Dermis blood vessel endothelial cell (primary cell): Measurements from ENCODE around the gene SIK2. TPM values are rescaled to one million over a fixed set of nuclear protein-coding genes. Genes with fewer than 3 reads are reported as not detected.
A peak's percentile ranks its signal among the peaks of the same experiment; 100 is the strongest.

ENCODE experiments used
- DNase-seq: peaks from one replicate; pipeline ENCODE4 v3.0.0; 2010
- total RNA-seq: library from RNA; depleted of rRNA; stranded (reverse); fragments of >200 nt; gene quantifications from 2 replicates; pipeline ENCODE4 v1.2.3, GENCODE V29; 2014

Gene SIK2
- total RNA-seq, 1 donor from 2014 or later = 12.8 TPM

DNA sequence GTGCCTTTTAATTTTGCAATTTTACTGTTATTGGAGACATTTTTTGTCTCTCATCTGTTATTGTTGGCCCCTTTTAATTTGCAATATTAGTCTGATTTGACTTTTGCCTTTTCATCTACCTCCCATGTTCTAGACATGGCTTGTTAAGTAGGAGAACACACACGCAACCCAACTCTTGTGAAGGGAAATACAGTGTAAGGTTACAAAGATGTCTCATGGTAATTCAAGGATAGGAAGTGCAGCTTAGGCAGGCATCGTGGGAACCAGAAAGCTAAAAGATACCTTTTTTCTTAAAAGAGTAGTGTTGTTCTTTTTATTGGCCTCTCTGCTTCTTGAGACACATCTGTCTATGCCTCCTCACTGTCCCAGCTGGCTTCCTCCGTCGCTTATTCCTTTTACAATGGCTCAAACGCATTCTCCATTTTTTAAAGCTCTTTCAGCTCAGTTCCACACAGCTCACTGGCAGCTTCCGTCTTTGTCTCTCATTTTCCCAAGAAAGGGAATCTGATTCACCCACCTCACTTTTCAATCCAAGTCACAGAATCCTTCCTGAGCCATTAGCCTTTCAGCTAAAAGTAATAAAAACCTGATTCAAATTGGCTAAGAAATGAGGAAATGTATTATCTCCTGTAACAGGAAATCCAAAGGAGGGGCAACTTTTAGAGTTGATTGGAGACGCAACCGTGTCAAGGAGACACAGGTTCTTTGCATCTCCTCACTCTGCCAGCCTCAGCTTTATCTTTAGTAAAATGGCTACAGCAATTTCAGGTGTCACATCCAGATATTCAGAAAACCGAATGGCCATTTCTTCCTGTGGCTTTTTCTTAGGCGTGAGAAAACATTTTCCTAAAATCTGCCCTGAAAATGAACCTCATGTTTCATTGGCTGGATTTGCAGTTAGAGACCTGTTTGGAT, 57.2 kb downstream of the SIK2 start:
- DNase-seq = peak; percentile 37

DNA sequence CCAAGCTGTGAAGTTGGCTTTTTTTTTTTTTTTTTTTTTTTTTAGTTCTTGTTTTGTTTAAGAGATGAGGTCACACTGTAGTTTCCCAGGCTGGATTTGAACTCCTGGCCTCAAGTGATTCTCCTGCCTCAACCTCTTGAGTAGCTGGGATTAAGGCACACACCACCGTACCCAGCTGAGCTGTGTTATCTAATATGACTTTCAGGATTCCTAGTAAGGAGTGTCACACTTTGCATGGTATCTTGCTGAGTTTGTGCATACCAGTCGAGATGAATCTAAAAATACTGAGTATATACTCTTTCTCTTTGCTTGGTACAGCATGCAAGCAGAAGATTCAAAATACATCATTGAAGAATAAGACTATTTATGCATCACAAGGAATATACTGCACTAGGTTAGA, 58.6 kb downstream of the SIK2 start:
- no peak for DNase-seq

DNA sequence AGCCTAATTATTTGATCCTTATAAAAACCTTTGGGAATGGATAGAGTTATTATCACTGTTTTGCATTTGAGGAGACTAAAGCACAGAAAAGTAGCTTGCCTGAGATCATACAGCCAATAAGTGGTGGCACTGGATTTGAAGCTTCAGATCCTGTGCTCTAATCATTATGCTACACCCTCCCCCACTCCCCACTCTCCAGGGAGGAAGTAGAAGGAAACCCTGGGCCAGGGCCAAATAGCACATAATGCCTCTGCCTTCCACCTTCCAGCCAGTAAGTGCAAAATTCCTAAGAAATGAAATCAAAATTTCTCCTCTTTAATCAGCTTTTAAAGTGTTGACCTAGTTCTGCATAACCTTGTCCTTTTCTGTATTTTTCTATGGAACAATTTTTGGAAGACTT, 61.6 kb downstream of the SIK2 start:
- peak; percentile 82 for DNase-seq

DNA sequence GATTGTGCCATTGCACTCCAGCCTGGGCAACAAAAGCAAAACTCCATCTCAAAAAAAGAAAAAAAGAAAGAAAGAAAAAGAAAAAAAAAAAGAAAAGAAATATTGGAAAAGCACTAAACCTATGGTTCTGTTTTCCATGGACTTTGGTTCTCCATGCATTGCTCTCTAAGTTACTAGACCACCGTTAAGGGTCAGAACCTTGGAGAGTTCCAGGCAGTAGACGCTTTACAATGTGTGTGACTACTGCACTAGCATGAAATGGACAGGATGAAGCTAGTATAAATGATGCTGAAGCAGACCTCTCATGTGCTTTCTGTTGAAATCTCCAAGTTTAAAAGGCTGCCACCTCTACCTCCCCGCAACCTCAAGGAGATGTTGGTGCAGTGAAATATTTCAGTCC, 63.5 kb downstream of the SIK2 start:
- DNase-seq = peak; percentile 66

DNA sequence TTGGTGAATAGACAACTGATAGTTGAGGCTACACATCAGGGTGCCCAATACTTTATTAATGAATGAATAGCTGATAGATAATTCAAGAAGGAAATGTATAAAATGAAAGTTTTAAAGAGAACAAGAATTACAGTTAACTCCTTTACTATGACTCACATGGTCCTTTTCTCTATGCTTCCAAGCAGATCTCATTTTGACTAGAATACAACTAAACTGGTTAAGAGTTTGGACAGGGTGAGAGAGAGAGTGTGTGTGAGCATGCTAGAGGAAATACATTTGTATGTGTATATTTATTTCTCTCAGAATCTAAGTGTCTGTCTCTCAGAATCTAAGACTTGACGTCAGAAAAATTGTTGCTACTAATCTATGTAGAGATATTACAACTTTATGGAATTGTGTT, 66.7 kb downstream of the SIK2 start:
- DNase-seq = no peak

DNA sequence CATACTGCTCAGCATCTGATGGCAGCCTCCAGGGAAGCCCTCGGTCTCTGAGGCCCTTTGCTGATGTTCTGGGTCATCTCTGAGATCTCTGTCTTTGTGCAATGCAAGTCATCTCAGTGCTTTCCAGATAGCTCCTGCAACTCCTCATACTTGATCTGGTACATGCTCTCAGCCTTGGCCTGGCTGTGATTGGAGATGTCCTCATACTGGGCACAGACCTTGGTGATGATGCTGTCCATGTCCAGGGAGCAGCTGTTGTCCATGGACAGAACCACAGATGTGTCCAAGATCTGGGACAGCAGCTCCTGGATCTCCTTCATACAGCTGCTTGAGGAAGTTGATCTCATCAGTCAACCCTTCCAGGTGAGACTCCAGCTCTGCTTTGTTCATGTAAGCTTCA, 69.1 kb downstream of the SIK2 start:
- no peak for DNase-seq

DNA sequence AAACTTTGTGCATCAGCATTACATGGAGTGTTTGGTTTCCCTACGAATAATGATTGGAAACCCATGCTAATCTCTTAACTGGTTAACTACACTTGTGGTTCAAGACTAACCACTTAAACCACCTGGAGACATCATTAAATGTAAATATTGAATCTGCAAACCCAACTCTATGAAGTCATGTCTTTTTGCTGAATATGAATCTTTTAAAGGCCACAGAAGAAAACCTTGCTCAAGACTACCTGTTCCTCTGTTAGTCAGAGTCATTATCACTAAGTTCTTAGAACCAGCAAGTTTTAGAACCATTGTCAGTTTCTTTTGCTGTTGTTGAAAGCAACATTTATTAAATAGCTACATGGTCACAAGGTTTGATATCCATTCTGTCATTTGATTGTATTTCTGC, 70.7 kb downstream of the SIK2 start:
- no peak for DNase-seq

DNA sequence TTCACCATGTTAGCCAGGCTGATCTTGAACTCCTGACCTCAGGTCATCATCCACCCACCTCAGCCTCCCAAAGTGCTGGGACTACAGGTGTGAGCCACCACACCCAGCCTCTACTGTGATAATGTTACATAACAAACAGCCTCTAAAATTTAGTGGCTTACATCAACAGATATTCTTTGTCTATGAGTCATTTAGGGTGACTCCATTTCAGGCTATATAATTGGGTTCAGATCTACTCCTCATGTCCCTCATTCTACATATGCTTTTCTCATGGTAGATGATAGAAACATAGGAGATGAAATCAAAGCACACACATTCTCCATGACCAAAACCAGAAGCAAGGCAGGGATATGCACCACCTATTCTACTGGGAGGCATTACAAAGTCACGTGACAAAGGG, 72.7 kb downstream of the SIK2 start:
- DNase-seq = no peak

DNA sequence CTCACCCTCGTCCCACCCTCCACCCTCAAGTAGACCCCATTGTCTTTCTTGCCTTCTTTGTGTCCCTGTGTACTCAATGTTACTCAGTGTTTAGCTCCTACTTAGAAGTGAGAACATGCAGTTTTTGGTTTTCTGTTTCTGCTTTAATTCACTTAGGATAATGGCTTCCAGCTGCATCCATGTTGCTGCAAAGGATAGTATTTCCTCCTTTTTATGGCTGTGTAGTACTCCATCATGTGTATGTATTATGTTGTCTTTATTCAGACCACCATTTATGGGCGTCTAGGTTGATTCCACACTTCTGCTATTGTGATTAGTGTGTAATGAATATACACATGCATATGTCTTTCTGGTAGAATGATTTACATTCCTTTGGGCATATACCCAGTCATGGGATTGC, 73.6 kb downstream of the SIK2 start:
- no peak for DNase-seq

DNA sequence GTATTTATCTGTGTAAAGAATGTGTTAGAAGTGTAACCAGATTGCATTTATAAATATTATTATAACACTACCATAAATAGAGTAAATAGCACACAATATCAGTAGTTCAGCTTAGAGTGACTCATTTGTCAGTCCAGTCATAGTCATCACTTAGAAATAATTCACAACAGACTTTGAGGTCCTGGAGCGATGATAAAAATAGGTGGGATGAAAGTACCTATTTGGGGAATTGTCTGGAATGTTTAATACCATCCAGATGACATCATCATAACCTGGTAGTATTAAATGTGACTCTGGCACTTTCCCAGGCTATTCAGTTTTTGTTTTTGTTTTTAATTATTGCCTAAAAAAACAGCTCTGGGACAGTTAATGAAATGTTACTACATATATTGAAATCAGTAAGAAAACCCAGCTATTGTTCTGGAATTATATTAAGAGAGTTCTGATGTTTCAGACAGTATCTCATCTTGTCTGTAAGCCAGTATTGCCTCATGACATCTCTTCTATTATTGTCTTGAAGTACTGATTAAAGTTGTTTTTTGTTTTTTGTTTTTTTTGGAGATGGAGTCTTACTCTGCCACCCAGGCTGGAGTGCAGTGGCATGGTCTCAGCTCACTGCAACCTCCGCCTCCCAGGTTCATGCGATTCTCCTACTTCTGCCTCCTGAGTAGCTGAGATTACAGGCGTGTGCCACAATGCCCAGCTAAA, 74.8 kb downstream of the SIK2 start:
- DNase-seq = peak; percentile 59

DNA sequence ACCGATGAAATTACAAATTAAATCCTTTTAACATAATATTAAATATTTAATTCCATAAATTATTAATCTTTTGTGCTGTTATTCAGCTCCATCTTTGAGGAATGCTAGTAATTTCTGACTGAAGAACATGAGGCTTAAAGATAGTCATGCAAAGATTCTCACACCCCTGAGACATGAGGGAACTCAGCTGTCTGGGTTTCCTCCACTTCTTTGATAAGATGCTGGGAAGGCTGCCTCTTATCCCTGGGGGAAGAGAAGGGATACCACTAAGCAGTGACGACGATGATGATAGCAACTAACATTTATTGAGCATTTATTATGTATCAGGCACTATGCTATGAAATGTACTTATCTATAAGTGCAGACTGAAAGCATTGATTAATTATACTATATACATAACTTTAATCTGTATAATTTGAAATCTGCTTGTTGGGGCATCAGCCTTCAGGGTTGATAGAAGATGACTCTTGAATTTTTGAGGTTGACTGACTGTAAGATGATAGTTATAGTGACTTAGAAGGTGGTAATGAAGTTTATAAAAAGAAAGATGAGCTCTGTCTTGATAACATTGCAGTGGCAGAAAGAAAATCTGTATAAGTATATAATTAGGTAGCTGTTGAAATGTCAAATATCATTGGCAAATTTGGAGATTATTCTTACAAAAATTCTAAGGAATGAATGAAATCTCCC, 78.4 kb downstream of the SIK2 start:
- DNase-seq = no peak

DNA sequence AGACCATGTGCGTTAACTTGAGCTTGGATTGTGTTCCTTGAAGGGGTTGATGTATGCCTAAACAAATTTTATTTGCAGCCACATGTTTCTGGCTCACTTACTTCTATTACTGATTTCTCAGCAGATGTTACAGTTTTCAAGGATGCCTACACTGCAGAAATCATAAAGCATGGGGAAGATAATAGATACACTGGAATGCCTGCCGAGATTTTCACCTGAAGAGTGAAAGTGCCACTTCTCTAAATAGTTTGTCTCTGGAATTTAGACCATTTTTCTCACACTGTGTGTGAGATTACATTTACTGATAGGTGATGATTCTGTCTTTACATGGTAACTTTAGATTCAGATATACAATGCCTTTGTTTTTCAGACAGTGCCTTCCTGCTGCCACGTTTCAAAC, 81.6 kb downstream of the SIK2 start:
- no peak for DNase-seq

DNA sequence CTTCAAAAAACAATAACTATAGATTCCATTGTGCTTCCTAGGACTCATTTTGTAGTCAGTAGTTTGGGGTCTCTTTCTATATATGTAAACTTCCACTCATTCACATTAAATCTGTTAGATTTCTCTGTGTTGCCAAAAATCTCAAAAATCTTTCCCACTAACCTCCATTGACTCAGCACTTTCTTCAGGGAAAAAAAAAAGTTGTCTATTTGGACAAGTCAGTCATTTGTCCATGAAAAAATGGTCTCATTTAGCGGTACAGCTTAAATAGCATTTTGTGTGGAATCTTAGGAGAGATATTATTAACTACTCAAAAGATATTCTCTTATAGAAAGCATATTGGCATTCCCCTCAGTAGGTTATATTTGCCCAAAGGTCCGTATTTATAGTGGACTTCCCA, 82.0 kb downstream of the SIK2 start:
- no peak for DNase-seq

DNA sequence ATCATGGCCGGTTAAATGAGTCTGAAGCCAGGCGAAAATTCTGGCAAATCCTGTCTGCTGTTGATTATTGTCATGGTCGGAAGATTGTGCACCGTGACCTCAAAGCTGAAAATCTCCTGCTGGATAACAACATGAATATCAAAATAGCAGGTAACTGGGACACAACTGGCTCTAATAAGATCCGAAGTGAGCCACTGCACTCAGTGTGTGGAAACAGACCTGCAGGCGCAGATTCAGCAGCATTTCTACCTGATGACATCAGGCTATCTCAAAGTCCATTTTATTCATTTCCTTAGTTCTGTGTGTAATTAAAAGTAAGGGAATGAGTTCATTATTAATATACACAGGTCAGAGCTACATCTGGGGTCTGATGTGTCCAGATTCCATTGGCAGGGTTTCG, 85.8 kb downstream of the SIK2 start:
- no peak for DNase-seq

DNA sequence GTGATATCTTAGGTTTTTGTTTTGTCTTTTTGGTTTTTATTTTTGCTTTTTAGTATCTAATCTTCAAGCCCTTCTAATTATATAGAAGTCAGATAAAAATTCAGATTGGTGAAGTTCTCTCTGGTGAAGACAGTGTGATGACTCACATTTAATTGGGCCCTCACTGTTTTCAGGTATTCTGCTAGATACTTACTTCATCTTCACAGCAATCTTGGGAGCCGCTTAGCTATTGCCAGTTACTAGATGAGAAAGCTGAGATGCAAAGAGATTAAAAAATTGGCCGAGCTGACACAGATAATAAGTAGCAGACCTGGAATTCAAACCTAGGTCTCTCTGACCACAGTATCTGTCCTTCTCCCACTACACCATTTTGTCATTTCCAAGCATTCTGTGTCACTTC, 88.9 kb downstream of the SIK2 start:
- DNase-seq = no peak

DNA sequence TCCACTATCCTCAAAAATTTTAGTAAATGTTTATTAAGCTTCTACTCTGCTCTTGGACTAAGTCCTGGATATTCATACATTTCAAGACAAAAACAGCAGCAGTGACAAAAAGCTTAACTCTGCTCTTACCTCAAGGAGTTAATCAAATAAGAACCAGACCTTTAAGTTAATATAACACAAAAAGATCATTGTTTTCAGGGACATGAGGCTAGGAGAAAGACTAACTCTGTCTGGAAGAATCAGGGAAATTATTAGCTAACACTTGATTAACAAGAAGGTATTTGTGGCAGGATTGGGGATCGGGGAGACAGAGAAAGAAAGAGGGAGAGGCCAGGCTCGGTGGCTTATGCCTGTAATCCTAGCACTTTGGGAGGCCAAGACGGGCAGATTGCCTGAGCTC, 89.5 kb downstream of the SIK2 start:
- DNase-seq = no peak

DNA sequence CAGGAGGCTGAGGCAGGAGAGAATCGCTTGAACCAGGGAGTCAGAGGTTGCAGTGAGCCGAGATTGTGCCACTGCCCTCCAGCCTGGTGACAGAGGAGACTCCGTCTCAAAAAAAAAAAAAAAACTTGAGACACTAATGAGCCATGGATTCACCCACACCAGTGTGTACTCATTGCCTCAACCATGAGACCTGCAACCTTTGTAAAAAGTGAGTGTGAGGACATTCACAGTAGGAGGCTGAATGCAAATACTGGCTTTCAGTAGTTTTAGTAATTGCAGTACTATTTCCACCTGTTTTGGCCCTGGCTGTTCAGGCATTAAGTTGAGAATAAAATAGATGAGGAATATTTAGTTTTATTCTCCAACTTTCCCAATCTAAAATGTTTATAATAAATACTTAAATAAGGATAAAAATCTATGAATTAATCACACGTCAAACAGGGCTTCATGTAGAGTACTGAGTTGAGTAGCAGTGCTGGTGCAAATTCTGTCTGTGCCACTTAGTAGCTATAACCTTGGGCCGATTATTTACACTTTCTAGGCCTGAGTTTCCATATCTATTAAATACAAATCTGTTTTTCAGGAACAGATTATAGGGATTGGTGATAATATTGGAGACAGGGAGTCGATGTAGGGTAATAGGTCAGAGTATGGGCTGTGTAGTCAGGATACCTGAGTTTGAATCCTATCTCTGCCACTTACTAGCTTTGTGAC, 91.1 kb downstream of the SIK2 start:
- DNase-seq = no peak

DNA sequence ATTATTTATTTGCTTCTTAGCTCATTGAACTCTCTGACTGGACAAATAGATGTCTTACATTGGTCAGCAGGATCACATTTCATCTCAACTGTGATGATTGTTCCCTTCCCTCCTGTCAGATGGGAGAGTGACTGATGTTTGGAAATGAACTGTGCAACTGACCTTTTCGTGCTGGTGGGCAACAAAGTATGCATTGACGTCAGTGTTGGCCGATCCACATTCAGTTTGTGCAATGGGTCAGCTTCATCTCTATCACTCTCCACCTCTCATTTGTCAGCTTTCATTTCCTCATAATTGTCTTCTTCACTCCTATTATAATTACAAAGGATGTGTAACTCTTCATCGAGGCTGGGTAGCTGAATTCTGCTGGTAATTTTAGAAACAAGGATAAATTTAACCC, 92.6 kb downstream of the SIK2 start:
- no peak for DNase-seq

DNA sequence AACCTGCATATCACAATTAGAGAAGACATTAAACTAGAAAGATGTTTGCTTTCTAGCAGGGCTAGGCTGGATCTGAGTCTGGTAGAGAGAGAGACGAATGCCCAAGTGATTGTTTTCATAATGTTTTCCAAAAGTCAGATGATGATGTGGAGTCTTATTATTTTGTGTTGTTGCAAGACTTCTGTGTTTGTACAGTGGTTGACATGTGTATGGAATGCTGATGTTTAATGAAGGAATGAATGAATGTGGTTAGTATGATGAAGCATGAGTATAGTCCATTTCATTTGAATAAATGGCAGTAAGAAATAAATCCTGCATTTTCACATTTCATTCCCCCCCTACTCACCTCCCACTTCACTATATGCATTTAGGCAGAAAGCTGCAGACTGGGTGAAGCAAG, 94.3 kb downstream of the SIK2 start:
- no peak for DNase-seq

DNA sequence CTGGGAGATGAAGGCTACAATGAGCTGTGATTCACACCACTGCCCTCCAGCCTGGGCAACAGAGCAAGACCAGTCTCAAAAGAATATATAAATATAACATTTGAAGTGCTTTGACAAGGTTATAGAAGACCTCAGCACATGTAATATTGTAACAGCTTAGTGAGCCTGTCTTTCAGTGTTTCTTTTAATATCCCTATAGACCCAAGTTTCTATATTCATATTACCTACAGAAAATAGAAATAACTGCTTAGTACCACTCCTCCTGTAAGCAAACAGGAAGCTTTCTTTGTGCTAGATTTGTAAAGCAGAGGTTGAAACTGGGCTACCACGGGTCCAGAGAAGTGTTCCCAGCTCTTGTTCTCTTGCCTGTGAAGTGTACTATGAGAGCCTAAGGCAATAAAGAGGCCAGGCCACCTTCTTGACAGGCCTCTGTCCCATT, 95.7 kb downstream of the SIK2 start:
- no peak for DNase-seq

DNA sequence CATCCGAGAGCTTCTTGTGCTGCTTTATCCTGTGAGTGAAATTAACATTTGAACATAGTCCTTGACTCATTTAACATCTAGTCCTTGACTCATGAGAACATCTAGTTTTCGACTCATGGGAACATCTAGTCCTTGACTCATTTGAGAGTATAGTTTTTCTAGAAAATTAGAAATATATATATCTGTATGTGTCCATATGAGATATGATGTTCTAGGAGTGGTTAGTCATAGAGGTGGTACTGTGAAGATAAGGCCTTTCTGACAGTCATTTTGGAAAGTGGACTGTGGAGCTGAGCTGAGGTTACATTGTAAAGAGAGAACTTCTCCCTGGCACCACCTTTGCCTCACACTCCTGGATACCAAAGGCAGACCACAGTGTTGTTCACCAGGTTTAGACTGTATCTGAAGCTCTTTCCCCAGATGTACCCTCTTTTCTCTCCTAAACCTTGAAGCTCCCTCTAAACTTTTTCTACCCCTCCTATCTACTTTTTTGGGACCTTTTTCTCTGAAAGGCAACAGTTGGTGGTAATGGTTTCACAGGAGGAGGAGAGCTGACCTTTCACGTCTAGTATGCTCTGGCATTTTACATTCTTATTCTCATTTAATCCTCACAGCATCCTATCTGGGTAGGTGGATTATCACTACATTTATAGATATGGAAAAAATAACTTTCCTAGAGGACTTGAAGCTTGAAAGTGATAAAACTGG, 96.8 kb downstream of the SIK2 start:
- no peak for DNase-seq

DNA sequence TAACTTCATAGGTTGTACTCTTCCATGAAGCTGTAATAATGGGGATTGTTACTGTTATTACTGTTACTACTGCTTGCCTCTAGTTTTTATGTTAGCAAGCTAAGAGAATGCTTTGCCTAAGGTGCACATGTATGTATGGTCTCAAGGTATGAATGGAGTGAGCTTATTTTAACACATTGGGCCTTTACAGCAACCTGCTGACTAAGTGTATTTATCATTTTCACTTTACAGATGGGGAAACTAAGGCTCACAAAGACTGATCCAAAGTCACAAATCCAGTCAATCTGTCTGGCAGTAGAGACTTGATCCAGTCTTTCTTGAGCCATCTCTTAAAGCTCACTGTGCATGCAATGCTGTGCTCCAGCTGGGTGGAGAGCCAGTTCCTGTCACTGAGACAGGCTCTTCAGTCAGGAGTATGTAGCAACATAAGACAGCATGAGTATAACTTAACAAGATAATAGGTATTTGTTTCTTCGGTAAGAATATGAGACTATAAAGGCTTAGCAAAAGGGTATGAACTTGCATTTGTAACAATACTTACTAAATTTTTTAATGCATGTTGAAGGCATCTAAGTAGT, 97.4 kb downstream of the SIK2 start:
- no peak for DNase-seq
